GM18909 (cell line): ENCODE results near the gene TSPAN5.
"Not testable (repeated sequence)": the region's sequence is repeated elsewhere in the genome, so short reads cannot be mapped to it uniquely, and the experiment has no call there.

Experiments
- ATAC-seq: cut with Tn5 transposase; IDR thresholded peaks from one replicate; pipeline ENCODE4 v1.9.1; 2021; ENCODE audit warnings: mild to moderate bottlenecking; ENCODE audit not compliant: unreplicated experiment, poor library complexity

Gene TSPAN5

DNA sequence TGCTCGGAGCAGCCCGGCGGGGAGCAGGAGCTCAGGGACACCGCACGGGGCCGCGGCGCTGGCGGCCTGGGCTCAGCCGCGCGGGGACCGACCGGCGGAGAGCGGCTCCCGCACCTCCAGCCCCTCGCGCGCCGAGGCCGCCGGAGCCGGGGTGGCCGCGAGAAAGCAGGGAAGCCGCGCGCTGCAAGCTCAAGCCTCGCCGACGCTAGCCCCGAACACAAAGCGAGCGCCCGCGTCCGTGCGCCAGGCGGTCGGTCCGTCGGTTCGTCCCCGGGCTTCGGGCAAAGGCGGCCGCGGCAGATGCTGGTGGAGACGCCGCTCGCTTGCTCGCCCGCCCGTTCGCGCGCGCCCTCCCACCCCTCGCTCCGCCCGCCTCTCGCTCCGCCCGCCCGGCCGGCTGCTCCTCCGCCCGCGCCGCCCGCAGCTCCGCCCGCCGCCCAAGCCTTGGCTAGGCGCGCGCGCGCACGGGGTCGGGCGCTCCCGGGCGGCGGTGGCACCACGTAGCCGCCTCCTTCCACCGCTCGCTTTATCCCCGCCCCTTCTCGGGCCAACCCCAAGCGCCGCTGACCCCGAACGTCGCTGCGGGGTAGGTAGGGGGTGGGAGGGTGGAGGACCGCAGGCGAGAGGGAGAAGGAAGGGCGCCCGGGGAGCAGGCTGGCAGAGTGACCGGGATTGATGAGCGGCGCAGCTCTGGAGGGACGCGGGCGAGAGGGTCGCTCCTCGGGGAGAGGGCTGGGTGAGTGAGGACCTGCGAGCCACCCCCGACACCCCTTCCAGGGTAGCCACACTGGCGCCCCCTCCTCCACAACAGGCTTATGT, at the start of gene TSPAN5:
TSPAN5 (minus strand) TSS at position 325 of the 819 bp plus-strand sequence.
- peak; percentile 77 for ATAC-seq

DNA sequence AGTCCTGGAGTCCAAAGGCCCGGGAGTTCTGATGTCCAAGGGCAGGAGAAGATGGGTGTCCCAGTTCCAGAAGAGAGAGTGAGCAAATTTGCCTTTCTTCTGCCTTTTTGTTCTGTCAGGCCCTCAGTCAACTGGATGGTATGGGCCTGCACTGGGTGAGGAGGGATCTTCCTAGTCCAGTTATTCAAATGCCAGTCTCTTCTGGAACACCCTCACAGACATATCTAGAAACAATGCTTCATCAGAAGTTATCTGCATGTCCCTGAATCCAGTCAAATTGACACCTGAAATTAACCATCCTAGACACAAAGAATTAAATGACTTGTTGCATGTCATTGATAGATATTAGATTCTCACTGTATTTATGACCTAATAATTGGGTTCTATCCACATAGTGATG, 48.5 kb upstream of the TSPAN5 start:
- no peak for ATAC-seq

DNA sequence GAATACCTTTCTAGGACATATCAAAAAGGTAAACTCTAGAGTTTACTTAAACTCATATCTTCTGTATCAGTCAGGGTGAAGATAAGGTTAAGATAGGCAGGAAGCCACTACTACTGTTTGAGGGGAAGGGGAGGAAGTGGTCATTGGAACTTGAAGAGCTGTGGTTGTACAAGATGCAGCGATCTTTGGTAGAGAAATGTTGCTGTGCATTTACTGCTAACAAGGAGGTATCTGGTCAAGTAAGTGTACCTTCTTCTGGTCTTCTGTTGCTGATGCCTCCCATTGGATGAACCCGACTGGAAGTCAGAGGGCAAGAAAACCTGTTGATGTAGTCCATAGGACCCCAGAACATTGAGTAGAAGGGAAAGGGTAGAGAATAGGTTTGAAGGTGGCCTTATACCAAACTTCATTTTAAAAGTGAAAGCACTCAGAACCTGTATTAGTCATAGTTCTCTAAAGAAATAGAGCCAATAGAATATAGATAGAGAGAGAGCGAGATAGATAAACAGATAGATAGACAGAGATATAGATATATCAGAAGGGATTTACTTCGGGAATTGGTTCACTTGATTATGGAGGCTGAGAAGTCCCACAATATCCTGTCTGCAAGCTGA, 47.9 kb upstream of the TSPAN5 start:
- ATAC-seq: no peak

DNA sequence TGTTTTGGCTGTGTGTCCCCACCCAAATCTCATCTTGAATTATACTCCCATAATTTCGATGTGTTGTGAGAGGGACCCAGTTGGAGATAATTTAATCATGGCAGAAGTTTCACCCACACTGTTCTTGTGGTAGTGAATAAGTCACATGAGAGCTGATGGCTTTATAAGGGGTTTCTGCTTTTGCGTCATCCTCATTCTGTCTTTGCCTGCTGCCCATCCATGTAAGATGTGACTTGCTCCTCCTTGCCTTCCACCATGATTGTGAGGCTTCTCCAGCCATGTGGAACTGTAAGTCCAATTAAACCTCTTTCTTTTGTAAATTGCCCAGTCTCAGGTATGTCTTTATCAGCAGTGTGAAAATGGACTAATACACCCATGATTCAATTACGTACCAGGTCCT, 47.2 kb upstream of the TSPAN5 start:
- ATAC-seq: not testable (repeated sequence)

DNA sequence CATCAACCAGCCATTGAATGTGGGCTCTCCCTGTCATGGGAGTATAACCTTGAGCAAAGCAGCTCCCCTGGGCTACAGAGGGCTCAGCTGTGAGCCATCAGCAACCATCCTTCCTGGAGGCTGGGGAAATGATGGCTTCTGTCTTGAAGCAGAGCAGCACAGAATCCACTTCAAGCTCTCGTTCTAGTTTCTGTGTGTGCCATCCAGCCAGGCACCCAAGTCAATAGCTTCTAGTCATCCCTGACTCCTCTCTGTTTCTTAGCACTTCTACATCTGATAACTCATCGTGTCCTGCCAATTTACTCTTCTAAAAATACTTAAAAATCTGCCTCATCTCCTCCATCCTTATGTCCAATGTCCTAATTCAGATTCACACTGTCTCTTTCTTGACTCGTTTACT, 42.2 kb upstream of the TSPAN5 start:
- no peak for ATAC-seq

DNA sequence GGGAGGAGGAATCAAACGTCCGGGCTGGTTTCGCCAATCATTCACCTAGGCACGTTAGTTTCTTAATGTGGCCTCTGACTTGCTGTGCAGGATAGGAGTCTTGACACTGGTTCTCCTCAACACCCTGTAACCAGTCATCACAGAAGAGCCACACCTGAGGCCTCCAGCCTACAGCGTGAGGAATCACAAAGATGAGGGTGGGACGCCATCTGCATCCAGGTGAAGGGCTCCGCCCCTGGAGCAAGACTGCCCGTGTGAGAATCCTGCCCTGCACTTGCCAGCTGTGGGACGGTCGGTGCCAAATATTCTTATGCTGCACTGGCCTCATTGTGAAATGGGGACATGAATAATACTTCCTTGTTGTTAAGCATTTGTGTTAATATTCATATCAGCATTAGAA, 35.7 kb upstream of the TSPAN5 start:
- no peak for ATAC-seq

DNA sequence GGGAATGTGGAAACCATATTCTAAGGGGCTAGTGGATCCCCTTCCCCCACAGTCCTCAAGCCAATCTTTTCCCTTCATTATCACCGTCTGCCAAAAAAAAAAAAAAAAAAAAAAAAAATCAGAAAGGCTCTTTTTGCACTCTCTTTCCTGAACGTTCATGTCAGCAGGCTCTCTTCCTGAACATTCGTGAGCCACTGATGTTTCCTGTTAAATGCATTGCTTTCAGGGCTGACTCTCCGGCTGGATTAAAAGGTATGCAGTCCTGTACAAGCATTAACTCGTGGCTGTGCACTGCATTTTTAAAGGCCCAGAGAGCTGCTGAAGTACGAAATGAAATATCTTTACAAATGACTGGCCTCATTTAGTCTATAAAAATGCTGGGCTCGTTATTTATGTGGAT, 34.0 kb upstream of the TSPAN5 start:
- no peak for ATAC-seq

DNA sequence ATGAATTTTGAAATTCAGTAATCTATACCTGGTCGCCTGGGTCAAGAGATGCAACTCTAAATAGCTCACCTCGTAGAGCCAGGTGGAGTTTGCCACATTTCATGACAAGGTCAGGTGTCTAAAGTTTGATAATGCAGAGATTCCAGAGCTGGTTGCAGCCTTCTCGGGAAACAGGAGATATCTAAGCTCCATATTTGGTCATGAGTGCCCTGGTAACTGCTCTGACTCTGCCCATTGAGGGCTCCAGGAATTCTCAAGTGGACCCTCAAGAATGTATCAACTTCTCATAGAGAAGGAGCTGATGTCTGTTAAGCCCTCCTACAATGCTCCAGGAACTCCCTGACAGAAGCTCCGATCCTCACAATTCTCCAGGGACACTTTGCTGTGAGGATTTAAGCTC, 33.2 kb upstream of the TSPAN5 start:
- ATAC-seq: no peak

DNA sequence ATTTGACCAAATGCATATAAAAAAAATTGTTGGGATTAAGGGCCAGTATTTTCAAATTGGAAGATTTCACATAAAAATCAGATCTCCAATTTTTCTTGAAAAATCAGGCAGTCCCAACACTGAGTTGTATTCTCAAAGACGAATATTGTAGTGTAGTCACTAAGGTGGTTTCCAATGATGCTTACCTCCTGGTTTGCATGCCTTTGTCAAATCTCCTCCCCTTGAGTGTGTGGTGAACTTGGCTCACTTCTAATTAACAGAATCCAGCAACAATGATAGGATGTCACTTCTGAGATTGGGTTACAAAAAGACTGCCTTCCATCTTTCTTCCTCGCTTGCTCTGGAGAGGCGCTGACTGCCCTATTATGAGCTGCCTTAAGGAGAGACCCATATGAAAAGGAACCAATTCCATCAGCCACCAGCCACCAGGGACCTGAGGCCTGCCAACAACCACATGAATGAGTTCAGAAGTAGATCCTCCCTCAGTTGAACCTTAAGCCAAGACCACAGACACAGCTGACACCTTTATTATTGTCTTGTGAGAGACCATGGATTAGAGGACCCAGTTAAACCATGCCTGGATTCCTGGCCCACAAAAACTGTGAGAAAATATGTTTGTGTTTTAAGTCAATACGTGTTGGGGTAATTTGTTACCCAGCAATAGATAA, 31.2 kb upstream of the TSPAN5 start:
- ATAC-seq: no peak

DNA sequence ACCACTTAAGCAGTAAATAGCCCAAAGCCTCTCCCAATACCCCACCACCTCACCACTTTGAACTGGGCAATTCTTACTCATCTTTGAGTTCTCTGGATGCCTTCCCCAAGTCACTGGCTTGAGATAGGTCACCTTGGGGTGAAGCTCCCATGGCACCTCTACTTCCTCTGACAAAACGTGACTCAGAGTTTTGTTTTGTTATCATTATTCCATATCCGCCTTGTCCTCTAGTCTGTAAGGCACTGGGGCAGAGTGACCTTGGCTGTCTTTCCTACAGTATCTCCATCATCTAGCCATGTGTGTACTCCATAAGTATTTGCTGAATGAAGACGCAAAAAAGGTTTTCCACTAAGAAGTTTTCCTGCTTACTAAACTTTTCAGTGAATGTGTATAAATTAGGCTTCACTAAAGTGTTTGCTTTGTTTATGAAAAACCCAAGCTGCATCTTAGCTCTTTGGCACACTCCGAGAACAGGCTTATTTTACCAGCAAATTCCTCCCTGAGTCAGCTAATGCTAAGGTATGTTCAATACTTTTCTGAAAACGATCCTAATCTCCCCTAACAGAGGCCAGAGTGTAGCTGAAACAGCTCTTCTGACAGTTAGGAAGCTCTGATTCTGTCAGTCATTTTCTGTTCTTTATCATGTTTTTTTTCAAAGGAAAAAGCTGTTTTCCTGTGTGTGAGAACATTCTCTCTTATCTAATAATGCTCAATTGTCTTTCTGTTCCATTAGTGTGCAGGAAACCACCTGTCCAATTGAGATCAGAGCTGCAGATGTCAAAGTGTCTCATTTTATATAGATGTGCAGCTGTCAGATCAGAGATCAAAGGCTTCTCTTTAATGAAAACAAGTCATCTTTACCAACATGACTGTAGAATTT, 30.2 kb upstream of the TSPAN5 start:
- ATAC-seq: no peak

DNA sequence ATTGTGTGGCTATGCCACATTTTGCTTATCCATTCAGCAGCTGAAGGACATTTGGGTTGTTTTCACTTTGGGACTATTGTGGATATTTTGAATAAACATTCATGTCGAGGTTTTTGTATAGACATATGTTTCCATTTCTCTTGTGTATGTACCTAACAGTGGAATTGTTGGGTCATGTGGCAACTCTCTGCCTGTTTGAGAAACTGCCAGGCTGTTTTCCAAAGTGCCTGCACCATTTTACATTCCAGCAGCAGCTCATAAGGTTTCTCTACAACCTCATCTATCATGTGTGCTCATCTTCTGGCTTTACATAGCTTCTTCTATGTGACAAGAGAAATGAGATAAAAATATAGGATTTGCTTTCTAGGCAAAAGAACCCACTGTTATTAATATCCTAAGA, 29.5 kb upstream of the TSPAN5 start:
- no peak for ATAC-seq

DNA sequence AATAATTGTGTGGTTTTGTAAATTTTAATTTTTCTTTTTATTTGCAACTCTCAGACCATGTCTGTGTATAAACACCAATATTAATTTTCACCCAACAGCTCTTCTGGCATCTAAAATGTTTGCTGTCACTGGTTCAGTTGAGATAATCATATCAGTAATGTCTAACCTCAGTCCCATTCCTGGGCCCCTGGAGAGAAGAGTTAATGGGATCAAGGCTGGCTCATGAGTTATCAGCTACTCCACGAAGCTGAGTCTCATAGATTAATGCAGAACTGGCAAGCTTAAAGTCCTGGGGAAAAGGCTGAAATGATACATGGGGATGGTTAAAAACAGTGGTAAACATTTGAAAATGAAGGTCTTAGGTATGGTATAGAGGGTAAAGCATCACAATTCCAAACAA, 28.4 kb upstream of the TSPAN5 start:
- ATAC-seq: no peak

DNA sequence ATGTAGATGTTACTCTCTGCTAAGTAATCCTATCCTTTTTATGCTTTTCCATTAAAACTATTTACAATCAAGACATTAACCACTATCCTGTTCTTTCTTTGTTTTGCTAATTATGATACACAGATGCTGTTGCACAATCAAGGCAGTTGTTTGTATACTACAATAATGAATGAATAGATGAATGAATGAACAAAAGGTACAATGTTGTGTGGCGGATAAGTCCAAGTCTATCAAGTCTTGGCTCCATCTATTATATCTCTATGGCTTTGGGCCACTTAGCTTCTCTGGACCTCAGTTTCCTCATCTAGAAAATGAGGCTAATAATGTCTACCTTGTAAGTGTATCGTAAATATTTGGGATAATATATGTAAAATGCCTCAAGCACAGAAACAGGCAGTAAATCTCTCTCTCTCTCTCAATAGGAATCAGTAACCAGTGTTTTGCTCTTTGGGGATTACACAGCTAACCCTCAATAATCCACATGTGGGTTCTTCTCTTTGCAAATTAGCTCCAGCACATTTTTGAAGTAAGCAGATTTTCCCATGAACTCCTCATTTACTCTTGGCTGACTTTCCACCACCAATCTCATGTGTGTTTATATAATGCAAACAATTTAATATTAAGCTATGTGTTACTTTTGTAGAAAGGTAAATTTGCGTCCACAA, 27.8 kb upstream of the TSPAN5 start:
- ATAC-seq: no peak

DNA sequence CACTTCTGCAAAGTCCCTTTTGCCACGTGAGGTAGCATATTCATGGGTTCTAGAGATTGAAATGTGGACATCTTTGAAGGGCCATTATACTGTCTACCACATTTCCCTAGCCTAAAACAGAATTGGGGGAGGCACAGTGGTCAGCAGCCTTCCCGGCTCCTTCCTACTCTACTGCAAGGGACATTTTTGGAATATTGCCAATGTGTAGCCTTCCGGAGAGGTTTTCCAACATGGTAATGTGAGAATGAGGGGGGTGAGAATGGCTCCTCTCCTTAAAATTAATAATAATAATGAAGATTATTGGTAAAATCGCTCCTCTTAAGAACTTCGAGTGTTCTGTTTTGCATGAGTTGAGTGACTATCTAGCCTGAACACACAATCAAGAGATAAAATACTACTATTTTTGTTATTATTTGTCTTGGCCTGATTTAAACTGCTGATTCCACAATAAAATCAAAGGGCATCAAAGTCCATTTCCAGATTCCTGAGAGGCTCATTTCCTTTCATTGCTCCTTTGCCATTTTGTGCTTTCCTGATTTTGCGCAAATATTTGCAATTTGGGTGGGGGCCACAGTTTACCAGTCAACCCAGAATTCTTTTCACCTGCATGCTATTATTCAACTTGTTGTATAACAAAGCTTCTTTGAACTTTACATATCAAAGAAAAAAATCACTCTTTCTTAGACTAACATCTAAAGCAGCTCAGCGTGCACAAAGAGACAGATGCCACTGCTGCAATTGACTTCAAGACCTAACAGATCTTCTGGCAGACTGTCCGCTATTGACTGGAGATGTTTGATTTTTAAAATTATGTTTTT, 27.0 kb upstream of the TSPAN5 start:
- no peak for ATAC-seq

DNA sequence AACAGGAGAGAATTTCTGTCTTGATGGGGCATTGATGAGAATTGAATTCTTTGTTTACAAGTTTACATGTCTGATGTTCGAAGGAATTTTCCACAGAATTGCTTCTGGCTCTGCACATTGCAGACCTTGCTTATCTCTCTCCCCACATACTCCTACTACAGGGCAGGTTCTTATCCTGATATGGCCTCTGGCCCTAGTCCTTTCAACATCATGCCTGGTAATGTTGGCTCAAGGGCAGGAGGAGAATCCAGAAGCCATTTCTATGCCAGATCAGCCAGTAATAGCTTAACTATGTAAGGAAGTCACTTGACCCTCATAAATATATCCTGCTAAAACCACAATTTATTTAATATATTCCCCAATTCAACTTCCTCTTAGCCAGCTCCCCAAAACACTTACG, 24.3 kb upstream of the TSPAN5 start:
- ATAC-seq: no peak

DNA sequence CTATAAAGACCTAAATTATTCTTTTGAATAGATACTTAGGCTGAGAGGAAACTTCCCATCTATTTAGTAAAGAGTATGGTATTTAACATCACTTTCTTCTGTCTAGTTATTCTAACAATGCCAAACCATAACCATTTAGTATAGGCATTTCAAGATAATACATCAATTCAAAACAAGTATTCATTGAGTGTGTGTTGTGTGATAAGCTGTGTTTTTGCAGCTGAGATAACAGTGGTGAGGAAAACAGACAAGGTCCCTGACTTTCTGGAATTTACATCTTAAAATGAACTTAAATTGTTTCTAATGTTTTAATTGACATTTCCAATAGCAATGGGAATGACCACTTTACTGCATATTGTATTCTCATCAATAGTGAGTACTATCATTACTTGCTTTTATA, 22.4 kb upstream of the TSPAN5 start:
- ATAC-seq: no peak

DNA sequence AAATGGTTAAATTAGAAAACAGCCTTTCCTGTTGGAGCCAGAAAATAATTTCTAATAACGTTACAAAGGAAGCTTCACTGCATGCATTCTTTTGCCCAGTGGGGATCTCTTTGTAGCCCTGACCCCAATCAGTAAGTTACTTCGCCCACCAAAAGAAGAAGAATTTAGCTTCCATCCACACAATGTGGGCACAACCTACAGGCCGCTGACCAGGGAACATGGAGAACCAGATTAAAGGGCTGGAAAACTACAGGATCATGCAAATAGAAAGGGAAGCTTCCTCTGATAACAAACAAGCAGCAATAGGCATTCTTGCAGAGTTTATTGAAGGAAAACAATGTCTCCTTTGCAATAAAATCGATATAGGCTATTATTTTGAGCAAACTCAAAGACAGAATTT, 21.3 kb upstream of the TSPAN5 start:
- ATAC-seq: no peak

DNA sequence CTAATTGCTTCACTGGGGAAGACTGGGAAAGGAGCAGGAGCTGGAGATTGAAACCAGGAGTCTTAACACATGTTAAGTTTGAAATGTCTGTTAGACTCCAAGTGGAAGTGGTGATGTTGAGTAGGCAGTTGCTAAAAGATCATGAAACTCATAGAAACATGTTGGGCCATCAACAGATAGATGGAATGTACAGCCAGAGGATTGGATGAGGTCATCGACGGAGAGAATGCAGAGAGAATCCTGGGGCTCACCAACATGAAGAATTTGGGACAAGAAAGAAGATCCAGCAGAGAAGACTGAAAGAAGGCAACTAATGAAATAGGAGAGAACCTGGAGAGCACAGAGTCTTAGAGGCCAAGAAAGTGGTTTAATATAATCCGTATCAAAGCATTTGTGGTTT, 19.4 kb upstream of the TSPAN5 start:
- no peak for ATAC-seq
